ENCODE measurements around the gene ZNF793. TPM values are rescaled to one million over a fixed set of nuclear protein-coding genes. Genes with fewer than 3 reads are reported as not detected.

ZNF793 gene
- total and polyA plus RNA-seq, 10 of the 15 experiments (the other 5 are each of a cell fraction or from before 2014, with no cell fraction given) = 0.10 to 1.1 (median 0.30) TPM

DNA sequence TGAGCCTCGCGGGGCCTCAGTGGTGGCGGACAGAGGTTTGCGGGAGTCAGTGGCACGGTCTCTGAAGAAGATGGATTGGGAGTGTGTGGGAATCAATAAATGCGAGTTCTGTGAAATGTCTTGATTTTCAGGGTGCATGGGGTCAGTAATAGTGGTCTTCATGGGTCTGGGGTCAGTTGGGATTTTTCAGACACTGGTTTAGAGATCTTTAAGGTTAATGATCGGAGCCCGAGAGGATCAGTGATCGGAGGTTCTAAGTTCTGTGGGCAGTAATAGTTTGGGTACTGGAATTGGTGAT is 377 bp downstream of the ZNF793 start (continued):
- TF ChIP-seq, protein P1, sequence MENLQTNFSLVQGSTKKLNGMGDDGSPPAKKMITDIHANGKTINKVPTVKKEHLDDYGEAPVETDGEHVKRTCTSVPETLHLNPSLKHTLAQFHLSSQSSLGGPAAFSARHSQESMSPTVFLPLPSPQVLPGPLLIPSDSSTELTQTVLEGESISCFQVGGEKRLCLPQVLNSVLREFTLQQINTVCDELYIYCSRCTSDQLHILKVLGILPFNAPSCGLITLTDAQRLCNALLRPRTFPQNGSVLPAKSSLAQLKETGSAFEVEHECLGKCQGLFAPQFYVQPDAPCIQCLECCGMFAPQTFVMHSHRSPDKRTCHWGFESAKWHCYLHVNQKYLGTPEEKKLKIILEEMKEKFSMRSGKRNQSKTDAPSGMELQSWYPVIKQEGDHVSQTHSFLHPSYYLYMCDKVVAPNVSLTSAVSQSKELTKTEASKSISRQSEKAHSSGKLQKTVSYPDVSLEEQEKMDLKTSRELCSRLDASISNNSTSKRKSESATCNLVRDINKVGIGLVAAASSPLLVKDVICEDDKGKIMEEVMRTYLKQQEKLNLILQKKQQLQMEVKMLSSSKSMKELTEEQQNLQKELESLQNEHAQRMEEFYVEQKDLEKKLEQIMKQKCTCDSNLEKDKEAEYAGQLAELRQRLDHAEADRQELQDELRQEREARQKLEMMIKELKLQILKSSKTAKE (IDR thresholded peaks at IDR 0.05; ENCODE audit: low read depth, poor library complexity, severe bottlenecking) = no peak
- TF ChIP-seq YY1 (IDR thresholded peaks at IDR 0.05; ENCODE audit: low read depth, low read length) (no peak), SMARCA5 (IDR thresholded peaks at IDR 0.05) (no peak), RAD21 (IDR thresholded peaks at IDR 0.05; ENCODE audit: insufficient read depth, low read depth, low read length) (no peak)
- TF ChIP-seq, protein P2, sequence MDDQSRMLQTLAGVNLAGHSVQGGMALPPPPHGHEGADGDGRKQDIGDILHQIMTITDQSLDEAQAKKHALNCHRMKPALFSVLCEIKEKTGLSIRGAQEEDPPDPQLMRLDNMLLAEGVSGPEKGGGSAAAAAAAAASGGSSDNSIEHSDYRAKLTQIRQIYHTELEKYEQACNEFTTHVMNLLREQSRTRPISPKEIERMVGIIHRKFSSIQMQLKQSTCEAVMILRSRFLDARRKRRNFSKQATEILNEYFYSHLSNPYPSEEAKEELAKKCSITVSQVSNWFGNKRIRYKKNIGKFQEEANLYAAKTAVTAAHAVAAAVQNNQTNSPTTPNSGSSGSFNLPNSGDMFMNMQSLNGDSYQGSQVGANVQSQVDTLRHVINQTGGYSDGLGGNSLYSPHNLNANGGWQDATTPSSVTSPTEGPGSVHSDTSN (IDR thresholded peaks at IDR 0.05; ENCODE audit: insufficient replicate concordance, low read depth, low read length) = no peak

DNA sequence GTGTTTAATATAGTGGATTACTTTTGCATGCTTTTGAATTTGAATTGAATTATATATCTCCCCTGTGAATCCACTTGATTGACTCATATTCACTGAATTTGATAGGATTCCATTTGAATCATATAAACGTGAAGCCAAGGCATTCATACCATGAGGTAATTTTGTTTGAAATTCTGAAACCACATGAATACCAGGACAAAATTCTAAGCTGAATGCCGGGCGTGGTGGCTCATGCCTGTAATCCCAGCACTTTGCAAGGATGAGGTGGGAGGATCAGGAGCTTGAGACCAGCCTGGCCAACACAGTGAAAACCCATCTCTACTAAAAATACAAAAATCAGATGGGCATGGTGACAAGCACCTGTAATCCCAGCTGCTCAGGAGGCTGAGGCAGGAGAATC is 4.4 kb downstream of the ZNF793 start:
- no peak for ATAC-seq
- DNase-seq (ENCODE audit: low read depth, low spot score) = no peak
- Histone ChIP-seq H3K4me2 (ENCODE audit: control insufficient read depth, insufficient read depth) (no peak overlapping the region), H3K79me2 (ENCODE audit: control insufficient read depth, insufficient read depth, low read length) (no peaks in the 10 kb centered on the region), H3K9me3 (replicated peaks; ENCODE audit: control insufficient read depth, insufficient read depth, low read length) (peaks cover 6% of the 10 kb centered on the region), H3K36me3 (ENCODE audit: control insufficient read depth in 2 of 2, insufficient read depth in 2 of 2, low read length in 1 of 2) (no peaks in the 10 kb centered on the region), H4K20me1 (ENCODE audit: control insufficient read depth, insufficient read depth) (no peaks in the 10 kb centered on the region), H3K27ac (ENCODE audit: control insufficient read depth, insufficient read depth) (no peak overlapping the region), H3K4me1 (ENCODE audit: control insufficient read depth, insufficient read depth, low read length) (no peaks in the 10 kb centered on the region), H2AFZ (ENCODE audit: control insufficient read depth, low read depth, low read length) (no peak overlapping the region), H3K4me3 (no peak overlapping the region), H3K27me3 (replicated peaks in 1 of 2; ENCODE audit: control insufficient read depth in 2 of 2, insufficient read depth in 2 of 2, low read length in 1 of 2) (no peaks in the 10 kb centered on the region), H3K9ac (ENCODE audit: control insufficient read depth, insufficient read depth, low read length) (no peak overlapping the region)
- ChIA-PET POLR2A (no interaction called here), SMC1A (ENCODE audit: uncharacterized antibody, unreplicated experiment) (no interaction called here), RAD21 (ENCODE audit: unreplicated experiment) (no interaction called here), CTCF (no interaction called here)
- BruUV-seq (replicated peaks) = no TSS peak
- no peak for TF ChIP-seq NFYB (IDR thresholded peaks at IDR 0.05; ENCODE audit: insufficient read depth, low read depth, low read length)
- 76% methylated on average over 3 of the region's 3 CpGs for whole genome bisulfite sequencing (ENCODE audit: insufficient coverage, insufficient replicate concordance, low lambda C conversion rate, missing lambda C conversion rate)
- no peak for FAIRE-seq
- in situ Hi-C loops (cut with MboI) (no loop called here), intact Hi-C loops (cut with micrococcal nuclease; ENCODE audit: unreplicated experiment) (no loop called here)
